Limb (tissue), 2 donors: ENCODE results near the gene FBXW8.
A peak's percentile ranks its signal among the peaks of the same experiment; 100 is the strongest.

Experiments
- DNase-seq, 2 donors: peaks; one replicate each; pipeline ENCODE4 v3.0.0-alpha.2; 2016; ENCODE audit errors: extremely low spot score in 2 of 2

The FBXW8 gene

DNA sequence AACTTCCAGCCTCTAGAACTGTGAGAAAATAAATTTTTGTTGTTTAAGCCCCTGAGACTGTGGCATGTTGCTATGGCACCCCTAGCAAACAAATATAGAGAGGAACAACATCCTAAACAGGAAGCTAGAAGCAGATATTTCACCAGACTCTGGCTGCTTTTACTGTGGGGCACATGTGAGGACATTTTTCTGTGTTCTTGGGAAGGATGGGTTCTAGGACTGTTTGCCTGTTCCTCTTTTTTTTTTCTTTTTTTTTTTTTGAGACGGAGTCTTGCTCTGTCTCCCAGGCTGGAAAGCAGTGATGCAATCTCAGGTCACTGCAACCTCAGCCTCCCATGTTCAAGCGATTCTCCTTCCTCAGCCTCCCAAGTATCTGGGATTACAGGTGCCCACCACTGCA is 25.3 kb upstream of the FBXW8 start:
- no peak for DNase-seq

GRCh38 chr12:116887244-116887643 is 23.5 kb upstream of the FBXW8 start:
- no peak for DNase-seq

GRCh38 chr12:116887897-116888296 is 22.9 kb upstream of the FBXW8 start:
- DNase-seq: no peak

DNA sequence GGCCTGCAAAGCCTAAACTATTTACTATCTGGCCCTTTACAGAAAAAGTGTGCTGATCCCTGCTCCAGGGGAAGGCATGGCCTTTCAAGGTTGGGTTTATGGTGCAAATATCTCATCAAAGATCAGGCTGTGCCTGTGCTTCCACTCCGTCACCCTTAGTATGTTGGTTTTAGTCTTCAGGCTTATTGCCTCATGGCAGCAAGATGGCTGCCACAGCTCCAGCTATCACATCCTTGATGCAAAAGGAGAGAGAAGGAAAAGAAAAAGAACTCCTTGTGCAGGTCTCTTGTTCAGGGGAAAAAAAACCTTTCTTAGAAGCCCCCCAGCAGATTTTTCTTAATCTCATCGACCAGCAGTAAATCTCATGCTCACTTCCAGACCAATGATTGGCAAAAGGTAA is 20.4 kb upstream of the FBXW8 start:
- DNase-seq: no peak

- no peak for DNase-seq
Observed at GRCh38 chr12:116891019-116891418, 19.7 kb upstream of the FBXW8 start.

GRCh38 chr12:116892349-116893140 is 18.2 kb upstream of the FBXW8 start:
- no peak for DNase-seq

GRCh38 chr12:116894913-116895312 is 15.8 kb upstream of the FBXW8 start:
- no peak for DNase-seq

DNA sequence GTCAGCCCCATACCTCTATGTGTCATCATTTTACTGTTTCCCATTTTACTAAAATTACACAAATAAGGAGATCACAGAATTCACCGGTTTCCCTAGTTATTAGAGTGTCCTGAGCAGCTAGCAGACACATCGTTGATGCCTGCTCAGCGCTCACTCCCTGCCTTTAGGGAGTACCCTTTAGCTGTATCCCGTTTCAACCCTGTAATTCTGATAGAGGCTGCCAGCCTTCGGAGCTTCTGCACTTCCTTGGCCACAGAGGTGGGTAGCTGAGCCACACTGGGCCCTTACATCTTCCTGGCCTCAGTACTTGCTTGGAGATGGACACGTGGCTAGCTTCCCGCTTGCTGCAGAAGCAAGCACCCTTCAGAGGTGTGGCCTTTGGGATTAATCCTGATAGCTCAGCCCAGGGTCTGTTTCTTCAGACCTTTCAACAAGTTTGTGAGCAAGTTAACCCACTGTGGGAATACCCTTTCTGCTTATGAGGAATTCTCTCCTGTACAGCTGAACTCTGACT is 14.3 kb upstream of the FBXW8 start:
- no peak for DNase-seq

- no peak for DNase-seq
Observed at GRCh38 chr12:116897476-116897875, 13.3 kb upstream of the FBXW8 start.

DNA sequence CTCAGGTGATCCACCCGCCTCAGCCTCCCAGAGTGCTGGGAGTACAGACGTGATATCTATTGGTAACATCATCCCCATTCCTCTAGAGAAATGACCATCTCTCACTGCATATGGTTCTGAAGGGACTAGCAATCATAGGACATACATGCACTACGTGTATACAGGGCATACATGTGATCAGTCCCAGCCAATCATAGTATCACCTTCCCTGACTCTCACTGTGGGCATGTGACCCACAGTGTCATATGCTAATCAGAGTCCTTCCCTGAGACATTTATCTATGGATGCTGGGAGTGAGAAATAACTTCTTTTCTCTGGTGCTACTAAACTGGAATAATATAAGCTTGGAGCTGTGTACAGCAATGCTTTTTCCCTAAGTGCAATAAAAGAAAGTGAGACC is 12.1 kb upstream of the FBXW8 start:
- DNase-seq: no peak

- no peak for DNase-seq
Observed at GRCh38 chr12:116901612-116902011, 9.1 kb upstream of the FBXW8 start.

GRCh38 chr12:116903818-116904217 is 6.9 kb upstream of the FBXW8 start:
- DNase-seq: no peak

- DNase-seq: no peak
Observed at GRCh38 chr12:116906285-116906684, 4.5 kb upstream of the FBXW8 start.

DNA sequence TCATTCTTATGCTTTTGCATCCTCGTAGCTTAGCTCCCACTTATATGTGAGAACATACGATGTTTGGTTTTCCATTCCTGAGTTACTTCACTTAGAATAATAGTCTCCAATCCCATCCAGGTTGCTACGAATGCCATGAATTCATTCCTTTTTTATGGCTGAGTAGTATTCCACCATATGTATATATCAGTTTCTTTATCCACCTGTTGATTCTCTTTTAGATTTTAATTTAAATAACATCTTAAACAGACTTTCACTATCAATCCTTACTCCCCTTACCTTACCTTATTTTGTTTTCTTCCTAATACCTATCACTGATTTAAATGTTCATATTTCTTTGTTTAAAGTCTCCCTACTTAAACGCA is 488 bp upstream of the FBXW8 start:
- DNase-seq: no peak

GRCh38 chr12:116915326-116915725 is 4.6 kb downstream of the FBXW8 start:
- no peak for DNase-seq

- DNase-seq: no peak
Observed at GRCh38 chr12:116916122-116916521, 5.4 kb downstream of the FBXW8 start.

GRCh38 chr12:116916714-116917114 is 6.0 kb downstream of the FBXW8 start:
- DNase-seq: no peak

DNA sequence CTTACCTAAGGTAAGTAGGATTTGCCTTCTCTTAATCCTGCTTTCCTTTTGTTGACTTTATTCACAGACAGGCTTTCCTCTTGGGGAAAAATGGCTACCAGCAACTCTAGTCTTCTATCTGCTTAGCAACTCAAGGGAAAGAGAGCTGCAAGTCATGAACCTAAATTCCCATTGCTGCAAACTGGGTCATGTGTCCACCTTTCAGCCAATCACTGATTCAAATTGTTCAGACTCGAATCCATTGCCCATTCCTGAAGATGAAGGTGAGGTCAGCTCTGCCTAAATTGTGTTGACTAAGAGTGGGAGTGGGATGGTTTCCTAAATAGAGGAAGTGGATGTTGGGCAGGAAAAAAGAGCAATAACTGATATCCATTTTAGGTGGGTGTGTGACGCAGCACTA is 7.7 kb downstream of the FBXW8 start:
- no peak for DNase-seq

DNA sequence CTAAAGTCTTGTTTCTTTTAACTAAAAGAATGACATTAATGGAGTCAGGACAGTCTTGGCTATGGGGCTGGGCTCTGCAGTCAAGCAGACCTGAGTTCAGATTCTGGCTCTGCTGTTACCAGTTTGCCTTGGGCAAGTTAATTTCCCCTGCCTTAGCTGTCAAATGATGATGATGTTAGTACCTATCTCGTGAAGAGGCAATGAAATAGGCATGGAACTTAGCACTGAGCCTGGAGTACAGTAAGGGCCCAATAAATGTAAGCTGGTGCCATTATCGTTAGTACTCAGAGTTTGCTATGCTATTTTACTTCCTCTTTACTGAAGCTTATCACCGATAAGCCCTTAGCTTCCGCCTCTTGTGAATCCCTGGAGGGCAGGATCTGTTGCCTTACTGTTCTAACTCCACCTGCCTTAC is 8.5 kb downstream of the FBXW8 start:
- DNase-seq: no peak

- DNase-seq: no peak
Observed at GRCh38 chr12:116919706-116920485, 9.1 kb downstream of the FBXW8 start.

- DNase-seq: no peak
Observed at GRCh38 chr12:116920939-116921338, 10.2 kb downstream of the FBXW8 start.

DNA sequence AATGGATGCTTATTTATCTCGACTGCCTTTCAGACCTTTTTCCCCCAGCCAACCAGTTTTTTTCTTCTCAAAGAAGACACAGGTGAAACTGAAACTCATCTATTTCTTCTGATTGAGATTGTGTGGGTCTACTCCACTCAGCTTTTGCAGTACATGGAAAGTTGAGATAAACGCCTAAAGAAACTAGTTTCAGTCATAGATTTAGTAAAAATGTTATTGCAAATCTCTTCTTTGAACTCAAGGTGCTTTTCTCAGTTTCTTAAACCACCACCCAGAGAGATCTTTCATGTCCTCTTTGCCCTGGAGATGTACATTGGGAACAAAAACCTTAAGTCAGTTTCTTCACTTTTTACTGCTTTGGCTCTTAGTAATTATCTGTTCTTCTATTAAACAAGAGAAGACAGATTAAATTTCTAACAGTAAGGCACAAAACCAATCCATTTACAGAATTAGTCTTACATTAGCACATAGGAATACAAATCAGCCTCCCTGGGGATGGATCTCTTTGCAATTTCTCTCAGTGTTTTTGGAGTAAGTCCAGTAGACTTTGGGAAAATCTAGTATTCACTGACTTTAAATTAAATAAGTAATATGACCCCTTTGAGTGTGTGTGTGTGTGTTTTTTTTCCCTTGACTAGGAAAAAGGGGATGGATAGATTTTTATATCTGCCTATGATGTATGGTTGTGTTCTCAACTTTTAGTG is 11.6 kb downstream of the FBXW8 start:
- peak in 1 of 2 donors; percentile 39 for DNase-seq
